Kidney (tissue), 14 donors: Measurements from ENCODE around the gene WDR7. TPM values are rescaled to one million over a fixed set of nuclear protein-coding genes. Genes with fewer than 3 reads are reported as not detected.
A peak's percentile ranks its signal among the peaks of the same experiment; 100 is the strongest.

ENCODE experiments used
- DNase-seq, 5 donors: peaks; one replicate each; pipeline ENCODE4 v3.0.0-alpha.2; 2013 to 2020
- FAIRE-seq: peaks from 2 replicates; lab custom pipeline; 2012; peaks lifted over from hg19 to GRCh38; lab: Jason Lieb, UNC
- H3K27ac ChIP-seq, 2 donors: one replicate each; pipeline ENCODE4 v1.7.0; 2013; ENCODE audit warnings: low read depth in 2 of 2, low read length in 2 of 2, inconsistent platforms in 1 of 2
- H3K27me3 ChIP-seq: one replicate; pipeline ENCODE4 v1.7.1; 2013; ENCODE audit warnings: low read length, inconsistent platforms; ENCODE audit not compliant: control insufficient read depth, insufficient read depth
- H3K36me3 ChIP-seq, 3 donors: one replicate each; pipeline versions ENCODE4 v1.7.0 to v1.7.1; 2013; ENCODE audit warnings: low read length in 3 of 3, control low read depth in 1 of 3, inconsistent platforms in 1 of 3; ENCODE audit not compliant: insufficient read depth in 3 of 3, control insufficient read depth in 2 of 3
- H3K4me1 ChIP-seq, 3 donors: one replicate each; pipeline versions ENCODE4 v1.7.0 to v1.7.1; 2013; ENCODE audit warnings: low read length in 3 of 3, inconsistent platforms in 1 of 3, low read depth in 1 of 3; ENCODE audit not compliant: control insufficient read depth in 2 of 3, insufficient read depth in 2 of 3
- H3K4me3 ChIP-seq, 3 donors: one replicate each; pipeline versions ENCODE4 v1.7.0 to v1.8.1; 2013; ENCODE audit warnings: low read length in 3 of 3, control low read depth in 1 of 3, inconsistent platforms in 1 of 3
- H3K9ac ChIP-seq, 3 donors: one replicate each; pipeline versions ENCODE4 v1.7.0 to v1.7.1; 2013; ENCODE audit warnings: low read length in 3 of 3, control low read depth in 1 of 3, inconsistent platforms in 1 of 3
- H3K9me3 ChIP-seq, 3 donors: one replicate each; pipeline versions ENCODE4 v1.7.0 to v1.7.1; 2013; ENCODE audit warnings: low read length in 3 of 3, control low read depth in 1 of 3, inconsistent platforms in 1 of 3; ENCODE audit not compliant: control insufficient read depth in 2 of 3, insufficient read depth in 1 of 3
- intact Hi-C: fragments of 100-400 bp; cut with DNase I; formaldehyde crosslinking; loops from one replicate; pipeline ENCODE4 v1.11.1; 2022
- polyA plus RNA-seq: library from polyadenylated mRNA; stranded (reverse); fragments of 350-450 nt; fragmentation: Illumina TruSeq; extraction: RNeasy Lipid Tissue Mini Kit (QIAGEN cat#74804); gene quantifications from one replicate; pipeline ENCODE4 v1.2.3, GENCODE V29; 2014; ENCODE audit warnings: low read depth, low replicate concordance; ENCODE audit not compliant: insufficient read depth
- total RNA-seq: library from RNA; stranded (reverse); fragmentation: NEBNext Ultra II Directional; extraction: Animal tissue kit (Norgen Biotek cat#: 25700); gene quantifications from one replicate; pipeline ENCODE4 v1.2.1, GENCODE V29; 2021
- TF ChIP-seq, protein P1 (sequence below): IDR thresholded peaks from 3 replicates; pipeline ENCODE4 v1.5.1; 2012; ENCODE audit warnings: mild to moderate bottlenecking, moderate library complexity, borderline replicate concordance; ENCODE audit not compliant: insufficient read depth; ENCODE audit errors: extremely low read depth
- donor health status: control.
- donor health status: control.
- donor health status: control.
- donor health status: control.
- donor health status: control.
- donor health status: DM: yes; HTN: yes; CAD: no.
- donor health status: Normal renal cell carcinoma (clear cell type).

Gene WDR7
- total and polyA plus RNA-seq, 2 donors from 2014 or later, result 7.3 to 34.4 TPM

DNA sequence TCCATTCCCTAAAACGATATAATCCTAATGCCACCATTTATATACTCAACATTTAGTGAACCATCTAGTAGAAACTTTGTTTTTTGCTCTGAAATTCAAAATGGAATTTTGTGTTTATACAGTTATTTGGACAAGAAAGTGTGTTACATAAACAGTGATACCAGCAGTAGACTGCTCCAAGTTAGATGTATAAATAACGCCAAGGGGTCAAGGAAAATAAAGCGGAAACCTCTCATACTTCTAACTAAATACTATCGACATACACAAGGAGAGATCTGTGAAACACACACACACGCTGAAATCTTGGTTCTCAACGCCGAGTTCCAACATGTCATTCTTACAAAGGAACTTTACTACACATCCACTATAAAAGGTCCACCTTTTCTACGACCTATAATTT lies 14.0 kb upstream of the WDR7 start:
- intact Hi-C loops, result no loop called here
- H3K36me3 ChIP-seq, result no peaks in the 10 kb centered on the region
- H3K4me1 ChIP-seq, result peaks cover 0 to 5% (median 4%) of the 10 kb centered on the region in 3 donors
- no peak overlapping the region for H3K27ac ChIP-seq
- H3K9me3 ChIP-seq, result no peaks in the 10 kb centered on the region
- H3K9ac ChIP-seq, result peak overlapping the region; percentile 68 to 79 (median 77)
- peak overlapping the region; percentile 76 to 94 (median 92) for H3K4me3 ChIP-seq
- no peaks in the 10 kb centered on the region for H3K27me3 ChIP-seq
- FAIRE-seq (no peak), DNase-seq (no peak)
- TF ChIP-seq, protein P1, sequence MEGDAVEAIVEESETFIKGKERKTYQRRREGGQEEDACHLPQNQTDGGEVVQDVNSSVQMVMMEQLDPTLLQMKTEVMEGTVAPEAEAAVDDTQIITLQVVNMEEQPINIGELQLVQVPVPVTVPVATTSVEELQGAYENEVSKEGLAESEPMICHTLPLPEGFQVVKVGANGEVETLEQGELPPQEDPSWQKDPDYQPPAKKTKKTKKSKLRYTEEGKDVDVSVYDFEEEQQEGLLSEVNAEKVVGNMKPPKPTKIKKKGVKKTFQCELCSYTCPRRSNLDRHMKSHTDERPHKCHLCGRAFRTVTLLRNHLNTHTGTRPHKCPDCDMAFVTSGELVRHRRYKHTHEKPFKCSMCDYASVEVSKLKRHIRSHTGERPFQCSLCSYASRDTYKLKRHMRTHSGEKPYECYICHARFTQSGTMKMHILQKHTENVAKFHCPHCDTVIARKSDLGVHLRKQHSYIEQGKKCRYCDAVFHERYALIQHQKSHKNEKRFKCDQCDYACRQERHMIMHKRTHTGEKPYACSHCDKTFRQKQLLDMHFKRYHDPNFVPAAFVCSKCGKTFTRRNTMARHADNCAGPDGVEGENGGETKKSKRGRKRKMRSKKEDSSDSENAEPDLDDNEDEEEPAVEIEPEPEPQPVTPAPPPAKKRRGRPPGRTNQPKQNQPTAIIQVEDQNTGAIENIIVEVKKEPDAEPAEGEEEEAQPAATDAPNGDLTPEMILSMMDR, result no peak

DNA sequence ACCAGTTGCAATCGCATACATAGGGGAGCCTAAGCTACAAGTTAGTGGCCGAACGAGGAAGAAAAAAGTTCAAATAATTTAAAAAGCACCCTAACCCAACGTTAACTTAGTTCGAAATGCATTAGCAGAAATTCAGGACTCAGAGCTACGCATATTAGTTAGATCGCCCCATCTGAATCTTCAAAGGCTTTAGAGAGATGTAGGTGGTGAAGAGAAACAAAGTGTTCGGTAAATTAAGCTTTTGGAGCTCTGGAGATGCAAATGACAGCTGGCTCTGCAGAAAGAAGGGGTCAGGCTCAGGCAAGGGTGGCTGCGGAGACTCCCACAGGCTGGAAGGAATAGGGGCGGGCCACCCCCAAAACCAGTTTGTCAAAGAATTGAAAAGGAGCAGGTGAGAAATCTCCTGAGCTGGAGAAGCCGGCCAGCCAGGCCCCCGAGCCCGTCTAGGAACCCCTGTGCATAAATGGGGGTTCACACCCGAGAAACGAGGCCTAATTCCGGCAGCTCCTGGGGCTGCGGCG lies 13.4 kb upstream of the WDR7 start:
- intact Hi-C loops, result no loop called here
- Histone ChIP-seq H3K36me3 (no peaks in the 10 kb centered on the region), H3K9ac (peak overlapping the region; percentile 68 to 79 (median 77)), H3K9me3 (no peaks in the 10 kb centered on the region), H3K27ac (peak overlapping the region; percentile 82 to 95), H3K27me3 (no peaks in the 10 kb centered on the region), H3K4me3 (peak overlapping the region; percentile 76 to 94 (median 92)), H3K4me1 (peaks cover 0 to 5% (median 4%) of the 10 kb centered on the region in 3 donors)
- no peak for FAIRE-seq
- TF ChIP-seq, protein P1, result no peak
- peak in 2 of 5 donors; percentile 48 to 50 for DNase-seq

DNA sequence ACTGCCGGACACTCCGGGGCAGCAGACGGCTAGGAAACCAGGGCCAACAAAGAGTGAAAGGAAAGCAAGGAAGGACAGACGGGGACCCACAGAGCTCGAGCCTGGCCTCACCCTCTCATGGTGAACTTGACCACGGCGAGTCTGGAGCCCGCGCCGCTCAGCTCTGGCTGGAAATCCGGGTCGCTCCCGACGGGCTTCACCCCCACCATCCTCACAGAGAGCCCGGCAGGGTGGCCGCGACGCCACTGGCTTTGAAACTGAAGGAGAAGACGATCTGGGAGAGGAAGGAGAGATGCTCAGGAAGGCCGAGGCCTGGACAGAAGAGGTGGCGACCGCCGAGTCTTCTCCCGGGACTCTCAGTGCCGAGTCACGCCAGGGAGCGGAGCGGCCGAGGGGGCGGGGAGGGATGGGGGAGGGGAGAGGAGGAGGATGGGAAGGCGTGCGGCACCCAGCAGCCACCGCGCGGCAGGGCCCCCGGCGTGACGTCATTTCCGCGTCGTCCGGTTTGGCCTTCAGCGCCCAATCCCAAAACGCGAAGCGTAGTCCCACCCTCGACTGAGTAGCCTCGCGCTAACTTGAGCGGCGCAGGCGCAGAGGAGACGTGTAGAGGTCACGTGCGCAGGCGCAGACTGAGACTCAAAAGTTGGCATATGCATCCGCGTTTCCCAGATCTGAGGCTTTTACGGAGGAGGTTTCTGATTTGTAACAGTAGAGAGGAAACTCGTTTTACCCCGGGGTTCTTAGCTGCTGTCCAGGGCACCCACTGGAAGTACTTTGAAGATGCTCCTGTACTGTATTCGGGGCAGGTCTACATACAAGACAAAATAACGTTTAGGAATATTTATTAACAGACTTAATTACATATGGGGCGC lies 12.7 kb upstream of the WDR7 start, which contains the start of gene TXNL1:
TXNL1 (minus strand) TSS at position 361 of the 872 bp plus-strand sequence; CDS start at position 209, 152 bp downstream.
- Histone ChIP-seq H3K4me3 (peak within 1 kb of the TSS; percentile 92 to 95 (median 94)), H3K9me3 (no peaks in the 10 kb centered on the region), H3K27ac (peak within 1 kb of the TSS; percentile 82 to 95), H3K27me3 (no peaks in the 10 kb centered on the region), H3K36me3 (no peaks in the 10 kb centered on the region), H3K4me1 (peaks cover 0 to 5% (median 4%) of the 10 kb centered on the region in 3 donors), H3K9ac (peak within 1 kb of the TSS; percentile 79 to 90 (median 79))
- FAIRE-seq, result peak; percentile 62
- intact Hi-C loops, result no loop called here
- DNase-seq, result peak; percentile 99 to 100 (median 100)
- TF ChIP-seq, protein P1, result no peak
